GM23338 (cell line): ENCODE measurements around the gene TMEM255B. TPM values are rescaled to one million over a fixed set of nuclear protein-coding genes. Genes with fewer than 3 reads are reported as not detected.

ENCODE experiments used
- ATAC-seq: fragments of 200-7000 bp; cut with Tn5 transposase; 3 replicates; pipeline ENCODE4 v1.9.1; 2020
- DNase-seq: peaks from one replicate; pipeline ENCODE4 v3.0.0-alpha.2; 2015; ENCODE audit warnings: low spot score
- H2AFZ ChIP-seq: fragments of 200-600 bp; sonication (generic); 2 replicates; pipeline ENCODE4 v1.8.0; 2016; ENCODE audit warnings: antibody characterized with exemption, mild to moderate bottlenecking, moderate library complexity
- H3F3A ChIP-seq: fragments of 200-600 bp; sonication (generic); replicated peaks from 2 replicates; pipeline ENCODE4 v1.8.0; 2017; ENCODE audit warnings: antibody characterized with exemption, mixed run types, low read depth
- H3K27ac ChIP-seq: fragments of 200-600 bp; sonication (generic); 2 replicates; pipeline ENCODE4 v1.6.1; 2016; ENCODE audit warnings: low read depth
- H3K27me3 ChIP-seq: fragments of 200-600 bp; sonication (generic); 2 replicates; pipeline ENCODE4 v1.8.0; 2016; ENCODE audit warnings: mild to moderate bottlenecking, mixed run types, moderate library complexity; ENCODE audit not compliant: insufficient read depth
- H3K36me3 ChIP-seq: fragments of 200-600 bp; sonication (generic); 2 replicates; pipeline ENCODE4 v1.8.0; 2016; ENCODE audit warnings: mild to moderate bottlenecking; ENCODE audit not compliant: insufficient read depth
- H3K4me1 ChIP-seq: fragments of 200-600 bp; sonication (generic); 2 replicates; pipeline ENCODE4 v1.8.0; 2016; ENCODE audit warnings: mild to moderate bottlenecking, moderate library complexity; ENCODE audit not compliant: insufficient read depth
- H3K4me2 ChIP-seq: fragments of 200-600 bp; sonication (generic); 2 replicates; pipeline ENCODE4 v1.7.1; 2017; ENCODE audit warnings: mixed run types
- H3K4me3 ChIP-seq: fragments of 200-600 bp; sonication (generic); 2 replicates; pipeline ENCODE4 v1.6.1; 2016; ENCODE audit warnings: mixed run types
- H3K79me2 ChIP-seq: fragments of 200-600 bp; sonication (generic); replicated peaks from 2 replicates; pipeline ENCODE4 v1.8.0; 2017; ENCODE audit warnings: mild to moderate bottlenecking; ENCODE audit not compliant: insufficient read depth
- H3K9me2 ChIP-seq: fragments of 200-600 bp; sonication (generic); 2 replicates; pipeline ENCODE4 v1.8.0; 2017; ENCODE audit not compliant: insufficient read depth
- H4K20me1 ChIP-seq: fragments of 200-600 bp; sonication (generic); replicated peaks from 2 replicates; pipeline ENCODE4 v1.8.0; 2017; ENCODE audit warnings: mild to moderate bottlenecking; ENCODE audit not compliant: insufficient read depth
- H3K27ac Mint-ChIP-seq: 2 replicates; pipeline ENCODE4 v1.8.0; 2020; ENCODE audit warnings: inconsistent platforms, mild to moderate bottlenecking, moderate library complexity, mixed read lengths
- H3K27me3 Mint-ChIP-seq: 3 replicates; pipeline ENCODE4 v1.8.0; 2022; ENCODE audit warnings: low read depth, mild to moderate bottlenecking, moderate library complexity, mixed read lengths, inconsistent platforms; ENCODE audit not compliant: insufficient read depth, poor library complexity
- H3K36me3 Mint-ChIP-seq: 3 replicates; pipeline ENCODE4 v1.8.0; 2021; ENCODE audit warnings: low read depth, mild to moderate bottlenecking, inconsistent platforms, moderate library complexity, mixed read lengths
- H3K4me1 Mint-ChIP-seq: 3 replicates; pipeline ENCODE4 v1.8.0; 2020; ENCODE audit warnings: mild to moderate bottlenecking, inconsistent platforms, mixed read lengths
- H3K4me3 Mint-ChIP-seq: 3 replicates; pipeline ENCODE4 v1.8.0; 2021; ENCODE audit warnings: moderate library complexity, mild to moderate bottlenecking, inconsistent platforms, mixed read lengths
- H3K9me3 Mint-ChIP-seq: 3 replicates; pipeline ENCODE4 v1.8.0; 2020; ENCODE audit warnings: moderate library complexity, mild to moderate bottlenecking, inconsistent platforms, mixed read lengths
- CREB1 ChIP-seq: fragments of 250-450 bp; sonication (Bioruptor Pico); IDR thresholded peaks from 2 replicates; pipeline ENCODE4 v1.5.0; 2020; ENCODE audit warnings: low read depth, mild to moderate bottlenecking, moderate library complexity
- CTCF ChIP-seq, 2 experiments: fragments of 200-600 bp in 1 of 2; sonication (generic) in 1 of 2; conservative IDR thresholded peaks; 2 replicates each; pipeline versions ENCODE4 v1.5.1 to v1.6.1; 2016 to 2017; ENCODE audit warnings: antibody characterized with exemption in 2 of 2, low read depth in 2 of 2, mild to moderate bottlenecking in 2 of 2, moderate library complexity in 1 of 2
- ETS1 ChIP-seq: IDR thresholded peaks from 2 replicates; pipeline ENCODE4 v1.6.1; 2016; ENCODE audit warnings: antibody characterized with exemption
- EZH2 ChIP-seq: fragments of 200-600 bp; sonication (generic); IDR thresholded peaks from one replicate; pipeline ENCODE4 v1.8.0; 2017; ENCODE audit warnings: antibody characterized with exemption, mild to moderate bottlenecking, low read depth; ENCODE audit not compliant: unreplicated experiment
- EZH2phosphoT487 ChIP-seq: fragments of 200-600 bp; sonication (generic); IDR thresholded peaks from one replicate; pipeline ENCODE4 v1.8.1; 2018; ENCODE audit warnings: antibody characterized with exemption; ENCODE audit not compliant: unreplicated experiment
- JUNB ChIP-seq: IDR thresholded peaks from one replicate; pipeline ENCODE4 v1.6.1; 2016; ENCODE audit warnings: antibody characterized with exemption; ENCODE audit not compliant: unreplicated experiment
- NANOG ChIP-seq: IDR thresholded peaks from 2 replicates; pipeline ENCODE4 v1.6.1; 2016; ENCODE audit warnings: antibody characterized with exemption, borderline replicate concordance
- POLR2AphosphoS5 ChIP-seq: IDR thresholded peaks from 2 replicates; pipeline ENCODE4 v1.6.1; 2016; ENCODE audit warnings: antibody characterized with exemption, low read depth
- REST ChIP-seq: IDR thresholded peaks from one replicate; pipeline ENCODE4 v1.6.1; 2018; ENCODE audit warnings: antibody characterized with exemption; ENCODE audit not compliant: unreplicated experiment
- STAT1 ChIP-seq: IDR thresholded peaks from one replicate; pipeline ENCODE4 v1.6.1; 2016; ENCODE audit warnings: antibody characterized with exemption; ENCODE audit not compliant: unreplicated experiment
- ZNF114 ChIP-seq: fragments of 250-450 bp; sonication (Bioruptor Pico); IDR thresholded peaks from 2 replicates; pipeline ENCODE4 v1.5.0; 2020; ENCODE audit warnings: mild to moderate bottlenecking, moderate library complexity
- ZNF331 ChIP-seq: fragments of 250-450 bp; sonication (Bioruptor Pico); IDR thresholded peaks from 2 replicates; pipeline ENCODE4 v1.5.0; 2020; ENCODE audit warnings: low read depth, mild to moderate bottlenecking, moderate library complexity
- ZNF462 ChIP-seq: fragments of 250-450 bp; sonication (Bioruptor Pico); IDR thresholded peaks from 2 replicates; pipeline ENCODE4 v1.5.0; 2020; ENCODE audit warnings: mild to moderate bottlenecking, moderate library complexity
- polyA plus RNA-seq: library from polyadenylated mRNA; unstranded; fragments of >200 nt; fragmentation: Nextera tagmentation; extraction: Ambion mirVana; gene quantifications from 2 replicates; pipeline ENCODE4 v1.2.1, GENCODE V29; 2016
- total RNA-seq: library from RNA; depleted of rRNA; stranded (reverse); fragments of >200 nt; shearing (Covaris generic); gene quantifications from 2 replicates; pipeline ENCODE4 v1.2.3, GENCODE V29; 2014

Gene TMEM255B
- total and polyA plus RNA-seq, 2 experiments from 2014 or later = 0.69 to 4.4 TPM

- Histone ChIP-seq H3K4me2 (no peak overlapping the region), H4K20me1 (no peaks in the 10 kb centered on the region), H3K36me3 (no peaks in the 10 kb centered on the region), H3K27ac (no peak overlapping the region), H2AFZ (no peak overlapping the region), H3K27me3 (no peaks in the 10 kb centered on the region), H3F3A (no peaks in the 10 kb centered on the region), H3K79me2 (no peaks in the 10 kb centered on the region), H3K4me3 (no peak overlapping the region), H3K9me2 (no peaks in the 10 kb centered on the region), H3K4me1 (no peaks in the 10 kb centered on the region)
- TF ChIP-seq NANOG = no peak
- TF ChIP-seq ZNF462 (CRISPR knock-in tag) = no peak
- no peak for TF ChIP-seq EZH2
- no peak for TF ChIP-seq CREB1 (CRISPR knock-in tag)
- no peak for TF ChIP-seq POLR2AphosphoS5
- TF ChIP-seq ETS1 = no peak
- TF ChIP-seq JUNB = no peak
- TF ChIP-seq STAT1 = no peak
- no peak for TF ChIP-seq CTCF (conservative IDR thresholded peaks at IDR 0.05; ENCODE audit: low read depth in 2 of 2)
- no peak for TF ChIP-seq ZNF331 (CRISPR knock-in tag)
- TF ChIP-seq REST = no peak
- TF ChIP-seq ZNF114 (CRISPR knock-in tag) = no peak
- no peak for TF ChIP-seq EZH2phosphoT487
- Mint-ChIP-seq H3K27ac (no peak overlapping the region), H3K9me3 (peaks cover 16% of the 10 kb centered on the region), H3K27me3 (peaks cover 15% of the 10 kb centered on the region), H3K4me3 (no peak overlapping the region), H3K4me1 (no peaks in the 10 kb centered on the region; the same call in 2 of the 3 replicates), H3K36me3 (peaks cover 13% of the 10 kb centered on the region)
- ATAC-seq = no peak
- DNase-seq = no peak
These were observed 54.2 kb downstream of the TMEM255B start for GRCh38 chr13:113813070-113813748.
